Type B pancreatic cell (in vitro differentiated cells): ENCODE measurements around the gene ILKAP. TPM values are rescaled to one million over a fixed set of nuclear protein-coding genes. Genes with fewer than 3 reads are reported as not detected.
A peak's percentile ranks its signal among the peaks of the same experiment; 100 is the strongest.

Experiments
- DNase-seq: peaks from one replicate; pipeline ENCODE4 v3.0.0; 2021; ENCODE audit warnings: mixed read lengths; ENCODE audit not compliant: unreplicated experiment; ENCODE audit errors: extremely low spot score
- H3K27ac Mint-ChIP-seq: 2 replicates; pipeline ENCODE4 v1.8.0; 2021; ENCODE audit warnings: mild to moderate bottlenecking, mixed read lengths
- H3K27me3 Mint-ChIP-seq: 2 replicates; pipeline ENCODE4 v1.8.0; 2021; ENCODE audit warnings: mixed read lengths
- H3K36me3 Mint-ChIP-seq: 2 replicates; pipeline ENCODE4 v1.8.0; 2021; ENCODE audit warnings: mixed read lengths
- H3K4me1 Mint-ChIP-seq: one replicate; pipeline ENCODE4 v1.8.0; 2021; ENCODE audit warnings: mixed read lengths; ENCODE audit not compliant: unreplicated experiment
- H3K4me3 Mint-ChIP-seq: 2 replicates; pipeline ENCODE4 v1.8.0; 2021; ENCODE audit warnings: mild to moderate bottlenecking, mixed read lengths
- H3K9me3 Mint-ChIP-seq: 2 replicates; pipeline ENCODE4 v1.8.0; 2021; ENCODE audit warnings: mixed read lengths
- total RNA-seq: library from RNA; stranded (reverse); gene quantifications from 2 replicates; pipeline ENCODE4 v1.2.1, GENCODE V29; 2021; ENCODE audit warnings: low replicate concordance
- TF ChIP-seq, protein P1 (sequence below): fragments of 200-600 bp; sonication (generic); conservative IDR thresholded peaks from 2 replicates; pipeline ENCODE4 v1.5.0; 2021; ENCODE audit warnings: antibody characterized with exemption, mild to moderate bottlenecking

Gene ILKAP
- total RNA-seq, 1 donor from 2014 or later: 50.4 TPM

DNA sequence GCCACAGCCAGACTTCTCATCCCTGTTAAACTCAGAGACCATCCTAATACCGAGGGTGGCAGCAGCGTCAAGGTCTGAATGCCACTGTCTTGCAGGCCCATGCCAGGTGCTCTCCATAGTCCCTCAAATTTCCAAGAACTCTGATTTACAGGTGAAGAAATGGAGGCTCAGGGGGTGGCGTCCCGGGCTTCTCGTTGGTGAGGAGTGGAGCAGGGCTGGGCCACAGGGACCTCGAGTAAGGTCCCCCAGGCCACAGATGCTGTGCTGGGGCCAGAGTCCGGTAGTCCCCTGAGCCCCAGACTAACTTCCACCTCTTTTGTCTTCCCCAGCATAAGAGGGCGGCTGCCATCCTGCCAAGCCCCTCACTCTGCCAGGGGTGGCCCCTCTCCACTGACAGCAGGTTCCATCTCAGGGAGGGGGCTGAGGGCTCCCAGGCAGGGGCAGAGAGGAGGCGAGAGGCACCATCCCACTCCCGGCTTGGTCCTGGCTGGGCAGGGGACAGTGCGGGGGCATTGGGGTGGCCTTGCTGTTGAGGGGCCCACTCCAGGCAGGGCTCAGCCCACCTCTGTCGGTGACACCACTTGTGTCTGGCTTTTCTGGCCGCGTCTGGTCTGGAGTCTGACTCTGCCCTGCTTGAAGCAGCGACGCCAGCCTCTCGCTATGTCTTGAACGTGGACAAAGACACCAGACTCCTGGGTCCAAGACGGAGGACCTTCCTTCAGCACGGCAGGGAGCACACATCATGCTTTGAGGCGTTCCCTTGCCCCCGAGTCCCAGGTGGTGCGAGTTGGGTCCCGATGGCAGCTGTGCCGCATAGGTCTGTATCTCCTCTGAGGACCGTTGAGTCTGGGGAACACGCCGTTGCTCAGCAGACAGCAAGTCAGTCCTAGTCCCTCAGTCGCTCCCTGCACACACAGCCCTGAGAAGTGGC lies 80.9 kb downstream of the ILKAP start:
- H3K4me3 Mint-ChIP-seq: no peak overlapping the region
- peaks cover 3% of the 10 kb centered on the region for H3K27me3 Mint-ChIP-seq
- TF ChIP-seq, protein P1, sequence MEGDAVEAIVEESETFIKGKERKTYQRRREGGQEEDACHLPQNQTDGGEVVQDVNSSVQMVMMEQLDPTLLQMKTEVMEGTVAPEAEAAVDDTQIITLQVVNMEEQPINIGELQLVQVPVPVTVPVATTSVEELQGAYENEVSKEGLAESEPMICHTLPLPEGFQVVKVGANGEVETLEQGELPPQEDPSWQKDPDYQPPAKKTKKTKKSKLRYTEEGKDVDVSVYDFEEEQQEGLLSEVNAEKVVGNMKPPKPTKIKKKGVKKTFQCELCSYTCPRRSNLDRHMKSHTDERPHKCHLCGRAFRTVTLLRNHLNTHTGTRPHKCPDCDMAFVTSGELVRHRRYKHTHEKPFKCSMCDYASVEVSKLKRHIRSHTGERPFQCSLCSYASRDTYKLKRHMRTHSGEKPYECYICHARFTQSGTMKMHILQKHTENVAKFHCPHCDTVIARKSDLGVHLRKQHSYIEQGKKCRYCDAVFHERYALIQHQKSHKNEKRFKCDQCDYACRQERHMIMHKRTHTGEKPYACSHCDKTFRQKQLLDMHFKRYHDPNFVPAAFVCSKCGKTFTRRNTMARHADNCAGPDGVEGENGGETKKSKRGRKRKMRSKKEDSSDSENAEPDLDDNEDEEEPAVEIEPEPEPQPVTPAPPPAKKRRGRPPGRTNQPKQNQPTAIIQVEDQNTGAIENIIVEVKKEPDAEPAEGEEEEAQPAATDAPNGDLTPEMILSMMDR: no peak
- no peaks in the 10 kb centered on the region for H3K4me1 Mint-ChIP-seq
- H3K9me3 Mint-ChIP-seq: no peaks in the 10 kb centered on the region
- H3K27ac Mint-ChIP-seq: no peak overlapping the region
- no peaks in the 10 kb centered on the region for H3K36me3 Mint-ChIP-seq
- no peak for DNase-seq

DNA sequence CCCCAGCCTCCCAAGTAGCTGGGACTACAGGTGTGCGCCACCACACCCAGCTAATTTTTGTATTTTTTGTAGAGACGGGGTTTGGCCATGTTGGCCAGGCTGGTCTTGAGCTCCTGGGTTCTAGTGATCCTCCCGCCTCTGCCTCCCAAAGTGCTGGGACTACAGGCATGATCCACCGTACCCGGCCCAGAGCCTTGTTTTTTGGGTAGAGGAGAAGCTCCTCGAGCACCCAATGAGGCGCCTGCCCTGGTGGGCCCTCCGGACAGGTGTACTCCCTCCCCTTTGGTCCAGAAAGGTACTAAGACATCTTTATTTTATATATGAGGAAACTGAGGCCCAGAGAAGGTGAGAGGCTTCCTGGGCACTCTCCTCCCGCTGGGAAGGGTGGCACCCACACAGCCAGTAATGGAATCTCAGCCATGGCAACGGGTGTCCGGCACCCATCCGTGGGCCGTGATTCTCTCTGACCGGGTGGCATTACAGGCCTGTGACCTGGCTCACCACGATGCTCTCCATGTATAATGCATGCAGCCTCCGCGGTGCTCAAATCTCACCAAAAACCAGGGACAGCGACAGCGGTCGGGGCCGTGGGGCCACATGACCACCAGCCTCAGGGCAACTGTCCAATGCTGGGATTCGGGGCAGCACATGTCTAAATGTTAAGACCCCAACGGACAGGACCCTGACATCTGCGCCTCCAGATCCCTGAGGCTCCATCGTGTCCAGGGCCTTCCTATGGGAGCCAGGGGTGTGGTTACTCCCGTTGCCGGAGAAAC lies 81.8 kb downstream of the ILKAP start:
- no peak overlapping the region for H3K4me3 Mint-ChIP-seq
- no peaks in the 10 kb centered on the region for H3K4me1 Mint-ChIP-seq
- H3K27me3 Mint-ChIP-seq: peaks cover 8% of the 10 kb centered on the region
- H3K9me3 Mint-ChIP-seq: no peaks in the 10 kb centered on the region
- DNase-seq: no peak
- no peaks in the 10 kb centered on the region for H3K36me3 Mint-ChIP-seq
- no peak overlapping the region for H3K27ac Mint-ChIP-seq
- TF ChIP-seq, protein P1: no peak

DNA sequence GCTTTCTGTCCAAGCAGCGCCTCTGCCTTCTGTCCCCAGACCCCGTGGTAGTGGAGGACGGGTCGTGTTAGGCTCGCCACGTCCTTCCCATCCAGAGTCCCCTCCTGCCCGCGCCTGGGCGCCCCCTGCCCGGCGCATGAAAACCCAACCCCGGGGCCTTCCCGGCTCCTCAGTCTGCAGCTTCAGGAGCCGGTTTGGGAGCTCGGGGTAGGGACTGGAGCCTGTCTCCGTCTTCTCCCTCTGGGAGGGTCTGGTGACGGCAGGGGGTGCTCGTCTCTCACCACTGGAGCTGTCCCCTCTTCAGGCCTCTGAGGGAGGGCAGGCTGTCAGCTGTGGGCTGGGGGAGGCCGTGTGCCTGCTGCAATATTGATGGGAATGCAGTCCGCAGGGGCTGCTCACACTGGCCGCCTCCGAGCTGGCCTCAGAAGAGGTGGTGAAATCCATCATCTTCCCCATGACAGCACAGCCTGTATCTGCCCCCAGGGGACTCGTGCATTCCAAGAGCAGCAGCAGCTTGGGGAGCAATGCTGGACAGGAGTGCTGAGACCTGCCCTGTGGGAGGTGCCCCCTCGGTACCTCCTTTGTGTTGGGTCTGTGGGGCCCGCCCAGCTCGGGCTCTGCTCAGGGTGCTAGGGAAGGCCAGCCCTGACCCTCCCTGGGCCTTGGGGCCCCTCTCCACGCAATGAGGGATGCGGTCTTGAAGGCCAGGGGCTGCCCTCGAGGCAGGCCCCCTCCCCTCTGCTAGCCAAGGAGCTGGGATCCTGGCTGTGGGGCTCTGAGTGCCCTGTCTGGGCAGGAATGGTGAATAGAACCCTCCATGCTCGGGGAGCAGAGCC lies 82.8 kb downstream of the ILKAP start:
- Mint-ChIP-seq H3K36me3 (no peaks in the 10 kb centered on the region), H3K4me3 (no peak overlapping the region), H3K27me3 (peaks cover 8% of the 10 kb centered on the region), H3K27ac (no peak overlapping the region), H3K4me1 (no peaks in the 10 kb centered on the region), H3K9me3 (no peaks in the 10 kb centered on the region)
- TF ChIP-seq, protein P1: peak; percentile 43
- no peak for DNase-seq

Other genes starting within 250 kb of the ILKAP start
- 43.1 and 49.6 TPM in 2 replicates for gene UBE2F, start 236.7 kb downstream of the ILKAP start, total RNA-seq
- 21.4 and 34.5 TPM in 2 replicates for gene SCLY, start 142.7 kb downstream of the ILKAP start, total RNA-seq
- gene ESPNL, start 103.4 kb downstream of the ILKAP start, total RNA-seq: 0.12 and 0.24 TPM in 2 replicates
- gene KLHL30, start 65.0 kb downstream of the ILKAP start, total RNA-seq: 0.07 TPM in 1 of 2 replicates, not detected in the other
- 0.29 and 3.8 TPM in 2 replicates for gene ERFE, start 44.7 kb downstream of the ILKAP start, total RNA-seq
- 12.0 and 24.4 TPM in 2 replicates for gene HES6, start 36.3 kb upstream of the ILKAP start, total RNA-seq
- gene PER2, start 84.9 kb upstream of the ILKAP start, total RNA-seq: 14.0 and 15.5 TPM in 2 replicates
- gene TRAF3IP1, start 116.8 kb upstream of the ILKAP start, total RNA-seq: 20.9 and 21.0 TPM in 2 replicates
- gene ASB1, start 223.2 kb upstream of the ILKAP start, total RNA-seq: 22.3 and 34.4 TPM in 2 replicates